K562 (cell line): ENCODE data around the gene PI4K2B. TPM values are rescaled to one million over a fixed set of nuclear protein-coding genes. Genes with fewer than 3 reads are reported as not detected.
A peak's percentile ranks its signal among the peaks of the same experiment; 100 is the strongest.

Experiments
- CBFA2T2 ChIP-seq: fragments of 450-650 bp; conservative IDR thresholded peaks from 2 replicates; pipeline ENCODE4 v1.6.1; 2017; ENCODE audit warnings: mild to moderate bottlenecking
- E2F5 ChIP-seq: sonication (generic); formaldehyde crosslinking; IDR thresholded peaks from 2 replicates; pipeline ENCODE4 v1.8.0; 2022; ENCODE audit warnings: mild to moderate bottlenecking, missing genetic modification reagents
- HOMEZ ChIP-seq: fragments of 250-450 bp; sonication (Bioruptor Pico); IDR thresholded peaks from 2 replicates; pipeline ENCODE4 v1.4.0; 2020; ENCODE audit warnings: mild to moderate bottlenecking, moderate library complexity
- MEIS2 ChIP-seq: fragments of 450-650 bp; IDR thresholded peaks from 2 replicates; pipeline ENCODE4 v1.6.1; 2014; ENCODE audit warnings: mild to moderate bottlenecking; ENCODE audit not compliant: partially characterized antibody
- NR3C1 ChIP-seq: sonication (generic); formaldehyde crosslinking; IDR thresholded peaks from 2 replicates; pipeline ENCODE4 v1.8.1; 2022; ENCODE audit warnings: missing genetic modification reagents
- POLR2A ChIP-seq: fragments of 450-650 bp; conservative IDR thresholded peaks from 2 replicates; pipeline ENCODE4 v1.6.1; 2016
- POLR2H ChIP-seq: IDR thresholded peaks from 2 replicates; pipeline ENCODE4 v1.6.1; 2016; ENCODE audit warnings: missing genetic modification characterization, low read depth, mild to moderate bottlenecking, control low read depth, missing compliant biosample characterization, moderate library complexity
- RNF2 ChIP-seq: sonication (generic); IDR thresholded peaks from 2 replicates; pipeline ENCODE4 v1.6.1; 2016
- SRSF3 ChIP-seq: fragments of 200-400 bp; formaldehyde crosslinking; IDR thresholded peaks from 2 replicates; pipeline ENCODE4 v1.6.1; 2016; ENCODE audit warnings: mild to moderate bottlenecking, low read length, moderate library complexity; ENCODE audit not compliant: insufficient read depth
- TFAP4 ChIP-seq: sonication (generic); formaldehyde crosslinking; IDR thresholded peaks from 2 replicates; pipeline ENCODE4 v1.8.0; 2022; ENCODE audit warnings: missing genetic modification reagents, mild to moderate bottlenecking, moderate library complexity, borderline replicate concordance
- TGIF2 ChIP-seq: sonication (generic); formaldehyde crosslinking; IDR thresholded peaks from 2 replicates; pipeline ENCODE4 v1.8.1; 2022; ENCODE audit warnings: mild to moderate bottlenecking, missing genetic modification reagents, moderate library complexity
- ZNF444 ChIP-seq: fragments of 250-450 bp; sonication (Bioruptor Pico); IDR thresholded peaks from 2 replicates; pipeline ENCODE4 v1.4.0; 2020; ENCODE audit warnings: mild to moderate bottlenecking, moderate library complexity
- ZNF707 ChIP-seq: fragments of 250-450 bp; sonication (Bioruptor Pico); conservative IDR thresholded peaks from 2 replicates; pipeline ENCODE4 v1.8.0; 2022; ENCODE audit warnings: inconsistent platforms, mild to moderate bottlenecking, moderate library complexity
- polyA plus RNA-seq, 8 experiments: library from polyadenylated mRNA; depleted of rRNA in 4 of 8; stranded (reverse) in 5 of 8; unstranded in 3 of 8; fragments of >200 nt; fragmentation: Nextera tagmentation in 2 of 8; fragmentation: Illumina TruSeq in 1 of 8; extraction: Ambion mirVana in 2 of 8; extraction: Trizol in 1 of 8; gene quantifications; 2 replicates each; pipeline versions ENCODE4 v1.2.1 to v1.2.3, GENCODE V29; 2011 to 2014; ENCODE audit warnings: inconsistent platforms in 1 of 8, missing spikeins in 1 of 8
- total RNA-seq, 7 experiments: library from RNA; depleted of rRNA in 6 of 7; stranded (reverse); fragments of >200 nt in 6 of 7; fragmentation: Illumina TruSeq in 2 of 7; extraction: Trizol in 2 of 7; gene quantifications; 2 replicates each; pipeline versions ENCODE4 v1.2.1 to v1.2.3, GENCODE V29; 2011 to 2021; ENCODE audit warnings: low replicate concordance in 1 of 7
- TF ChIP-seq, protein P1 (sequence below): IDR thresholded peaks from 2 replicates; pipeline ENCODE4 v1.6.1; 2011; ENCODE audit not compliant: insufficient read length; ENCODE audit errors: extremely low read depth
- TF ChIP-seq, protein P2 (sequence below): sonication (generic); formaldehyde crosslinking; IDR thresholded peaks from 2 replicates; pipeline ENCODE4 v1.8.0; 2023; ENCODE audit warnings: missing genetic modification reagents, mild to moderate bottlenecking, borderline replicate concordance

PI4K2B gene
- total and polyA plus RNA-seq, 9 of the 15 experiments (the other 6 are each of a cell fraction or from before 2014, with no cell fraction given), result 4.5 to 21.4 (median 16.5) TPM

DNA sequence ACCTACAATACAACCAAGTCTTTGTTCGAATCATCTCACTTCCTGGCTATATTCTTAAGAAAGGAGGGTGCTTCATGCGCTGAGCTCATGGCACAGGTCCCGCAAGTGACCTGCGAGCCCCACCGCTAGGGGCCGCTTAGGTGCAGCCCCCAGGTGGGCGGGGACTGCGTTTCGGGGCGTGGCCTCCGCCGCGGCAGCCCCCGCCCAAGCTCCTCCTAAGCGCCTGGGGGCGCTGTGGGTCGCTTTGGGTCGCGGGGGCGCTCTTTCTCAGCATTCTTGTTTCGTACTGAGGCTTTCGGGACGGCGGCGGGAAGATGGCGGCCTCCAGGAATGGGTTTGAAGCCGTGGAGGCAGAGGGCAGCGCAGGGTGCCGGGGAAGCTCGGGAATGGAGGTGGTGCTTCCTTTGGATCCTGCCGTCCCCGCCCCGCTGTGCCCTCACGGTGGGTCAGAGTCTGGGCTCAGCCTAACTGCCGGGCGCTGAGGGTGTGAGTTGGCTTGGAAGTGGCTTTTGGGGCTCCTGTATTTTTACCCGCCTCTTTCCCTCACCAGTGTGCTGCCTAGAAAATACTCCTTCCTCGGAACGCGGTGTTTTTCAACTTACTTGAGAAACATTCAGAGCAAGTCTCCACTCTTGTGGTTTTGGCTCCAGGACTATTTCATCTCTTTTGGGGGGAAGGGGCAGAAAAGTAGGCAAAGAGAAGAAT lies 78.8 kb downstream of the PI4K2B start, which contains the start of gene ZCCHC4 (continued):
- TF ChIP-seq, protein P1, sequence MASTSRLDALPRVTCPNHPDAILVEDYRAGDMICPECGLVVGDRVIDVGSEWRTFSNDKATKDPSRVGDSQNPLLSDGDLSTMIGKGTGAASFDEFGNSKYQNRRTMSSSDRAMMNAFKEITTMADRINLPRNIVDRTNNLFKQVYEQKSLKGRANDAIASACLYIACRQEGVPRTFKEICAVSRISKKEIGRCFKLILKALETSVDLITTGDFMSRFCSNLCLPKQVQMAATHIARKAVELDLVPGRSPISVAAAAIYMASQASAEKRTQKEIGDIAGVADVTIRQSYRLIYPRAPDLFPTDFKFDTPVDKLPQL, result no peak
- TF ChIP-seq ZNF444 (CRISPR knock-in tag), result no peak
- peak; percentile 69 for TF ChIP-seq POLR2H (tag)
- TF ChIP-seq TFAP4 (CRISPR knock-in tag), result peak; percentile 92
- TF ChIP-seq NR3C1, result no peak
- TF ChIP-seq MEIS2, result no peak
- TF ChIP-seq TGIF2 (CRISPR knock-in tag), result no peak
- TF ChIP-seq SRSF3, result no peak
- TF ChIP-seq E2F5 (CRISPR knock-in tag), result no peak
- TF ChIP-seq CBFA2T2, result no peak
- no peak for TF ChIP-seq HOMEZ
- TF ChIP-seq RNF2, result peak; percentile 58; the same call in 1 of the 2 replicates
- TF ChIP-seq ZNF707 (CRISPR knock-in tag), result no peak
- TF ChIP-seq, protein P2, sequence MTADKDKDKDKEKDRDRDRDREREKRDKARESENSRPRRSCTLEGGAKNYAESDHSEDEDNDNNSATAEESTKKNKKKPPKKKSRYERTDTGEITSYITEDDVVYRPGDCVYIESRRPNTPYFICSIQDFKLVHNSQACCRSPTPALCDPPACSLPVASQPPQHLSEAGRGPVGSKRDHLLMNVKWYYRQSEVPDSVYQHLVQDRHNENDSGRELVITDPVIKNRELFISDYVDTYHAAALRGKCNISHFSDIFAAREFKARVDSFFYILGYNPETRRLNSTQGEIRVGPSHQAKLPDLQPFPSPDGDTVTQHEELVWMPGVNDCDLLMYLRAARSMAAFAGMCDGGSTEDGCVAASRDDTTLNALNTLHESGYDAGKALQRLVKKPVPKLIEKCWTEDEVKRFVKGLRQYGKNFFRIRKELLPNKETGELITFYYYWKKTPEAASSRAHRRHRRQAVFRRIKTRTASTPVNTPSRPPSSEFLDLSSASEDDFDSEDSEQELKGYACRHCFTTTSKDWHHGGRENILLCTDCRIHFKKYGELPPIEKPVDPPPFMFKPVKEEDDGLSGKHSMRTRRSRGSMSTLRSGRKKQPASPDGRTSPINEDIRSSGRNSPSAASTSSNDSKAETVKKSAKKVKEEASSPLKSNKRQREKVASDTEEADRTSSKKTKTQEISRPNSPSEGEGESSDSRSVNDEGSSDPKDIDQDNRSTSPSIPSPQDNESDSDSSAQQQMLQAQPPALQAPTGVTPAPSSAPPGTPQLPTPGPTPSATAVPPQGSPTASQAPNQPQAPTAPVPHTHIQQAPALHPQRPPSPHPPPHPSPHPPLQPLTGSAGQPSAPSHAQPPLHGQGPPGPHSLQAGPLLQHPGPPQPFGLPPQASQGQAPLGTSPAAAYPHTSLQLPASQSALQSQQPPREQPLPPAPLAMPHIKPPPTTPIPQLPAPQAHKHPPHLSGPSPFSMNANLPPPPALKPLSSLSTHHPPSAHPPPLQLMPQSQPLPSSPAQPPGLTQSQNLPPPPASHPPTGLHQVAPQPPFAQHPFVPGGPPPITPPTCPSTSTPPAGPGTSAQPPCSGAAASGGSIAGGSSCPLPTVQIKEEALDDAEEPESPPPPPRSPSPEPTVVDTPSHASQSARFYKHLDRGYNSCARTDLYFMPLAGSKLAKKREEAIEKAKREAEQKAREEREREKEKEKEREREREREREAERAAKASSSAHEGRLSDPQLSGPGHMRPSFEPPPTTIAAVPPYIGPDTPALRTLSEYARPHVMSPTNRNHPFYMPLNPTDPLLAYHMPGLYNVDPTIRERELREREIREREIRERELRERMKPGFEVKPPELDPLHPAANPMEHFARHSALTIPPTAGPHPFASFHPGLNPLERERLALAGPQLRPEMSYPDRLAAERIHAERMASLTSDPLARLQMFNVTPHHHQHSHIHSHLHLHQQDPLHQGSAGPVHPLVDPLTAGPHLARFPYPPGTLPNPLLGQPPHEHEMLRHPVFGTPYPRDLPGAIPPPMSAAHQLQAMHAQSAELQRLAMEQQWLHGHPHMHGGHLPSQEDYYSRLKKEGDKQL (CRISPR knock-in tag), result no peak
- TF ChIP-seq POLR2A, result peak; percentile 93
